SU-DHL-6 (cell line): Measurements from ENCODE around the gene ATP6V0A1.
"Not testable (repeated sequence)": the region's sequence is repeated elsewhere in the genome, so short reads cannot be mapped to it uniquely, and the experiment has no call there.

Experiments used
- H2AFZ ChIP-seq: fragments of 200-600 bp; sonication (generic); 2 replicates; pipeline ENCODE4 v1.6.1; 2014; ENCODE audit warnings: low read depth, mild to moderate bottlenecking, moderate library complexity, mixed read lengths, antibody characterized with exemption, low read length; ENCODE audit not compliant: severe bottlenecking
- H3F3A ChIP-seq: fragments of 200-600 bp; shearing (Covaris generic); 2 replicates; pipeline ENCODE4 v1.6.0; 2016; ENCODE audit warnings: antibody characterized with exemption, mild to moderate bottlenecking; ENCODE audit not compliant: insufficient read depth
- H3K27ac ChIP-seq: fragments of 200-600 bp; sonication (generic); 2 replicates; pipeline ENCODE4 v1.5.1; 2016; ENCODE audit warnings: low read depth, mild to moderate bottlenecking, low read length, moderate library complexity, mixed read lengths
- H3K27me3 ChIP-seq: fragments of 200-600 bp; sonication (generic), shearing (Covaris generic); 2 replicates; pipeline ENCODE4 v1.6.0; 2014; ENCODE audit warnings: mild to moderate bottlenecking, low read length
- H3K36me3 ChIP-seq: fragments of 200-600 bp; sonication (generic); 2 replicates; pipeline ENCODE4 v1.6.1; 2014; ENCODE audit warnings: mild to moderate bottlenecking, low read length, mixed read lengths
- H3K4me2 ChIP-seq: fragments of 300-600, 200-600 bp; shearing (Covaris generic), sonication (generic); 2 replicates; pipeline ENCODE4 v1.6.0; 2014; ENCODE audit warnings: low read length, low read depth, mild to moderate bottlenecking; ENCODE audit not compliant: poor library complexity, severe bottlenecking
- H3K4me3 ChIP-seq: fragments of 200-600 bp; sonication (generic); 2 replicates; pipeline ENCODE4 v1.5.1; 2014; ENCODE audit warnings: antibody characterized with exemption, low read length, mild to moderate bottlenecking, mixed read lengths; ENCODE audit not compliant: insufficient read depth, poor library complexity, severe bottlenecking
- H3K79me2 ChIP-seq: fragments of 200-600 bp; sonication (generic); 2 replicates; pipeline ENCODE4 v1.6.1; 2014; ENCODE audit warnings: mild to moderate bottlenecking, low read length, moderate library complexity; ENCODE audit not compliant: insufficient read depth
- H3K9ac ChIP-seq: fragments of 200-600 bp; sonication (generic); 2 replicates; pipeline ENCODE4 v1.7.0; 2014; ENCODE audit warnings: mild to moderate bottlenecking, low read length
- H3K9me2 ChIP-seq: fragments of 200-600 bp; sonication (generic); replicated peaks from 2 replicates; pipeline ENCODE4 v1.6.1; 2014; ENCODE audit warnings: low read length; ENCODE audit not compliant: insufficient read depth
- H3K9me3 ChIP-seq: fragments of 200-600 bp; sonication (generic); 2 replicates; pipeline ENCODE4 v1.6.1; 2014; ENCODE audit warnings: low read length, mixed read lengths; ENCODE audit not compliant: insufficient read depth
- H4K20me1 ChIP-seq: fragments of 200-600 bp; sonication (generic); 2 replicates; pipeline ENCODE4 v1.6.1; 2014; ENCODE audit warnings: low read depth, mild to moderate bottlenecking, antibody characterized with exemption, low read length, moderate library complexity, mixed read lengths
- EZH2phosphoT487 ChIP-seq: fragments of 200-600 bp; sonication (generic), shearing (Covaris generic); conservative IDR thresholded peaks from 2 replicates; pipeline ENCODE4 v1.6.1; 2018; ENCODE audit warnings: mild to moderate bottlenecking, antibody characterized with exemption, low read length, moderate library complexity, mixed read lengths
- TF ChIP-seq, protein P1 (sequence below): fragments of 200-600 bp; sonication (generic); IDR thresholded peaks from one replicate; pipeline ENCODE4 v1.5.1; 2017; ENCODE audit warnings: antibody characterized with exemption, mild to moderate bottlenecking, low read length, moderate library complexity; ENCODE audit not compliant: insufficient read depth, poor library complexity, severe bottlenecking

The ATP6V0A1 gene

GRCh38 chr17:42441371-42442195, 17.1 kb upstream of the ATP6V0A1 start:
- TF ChIP-seq, protein P1, sequence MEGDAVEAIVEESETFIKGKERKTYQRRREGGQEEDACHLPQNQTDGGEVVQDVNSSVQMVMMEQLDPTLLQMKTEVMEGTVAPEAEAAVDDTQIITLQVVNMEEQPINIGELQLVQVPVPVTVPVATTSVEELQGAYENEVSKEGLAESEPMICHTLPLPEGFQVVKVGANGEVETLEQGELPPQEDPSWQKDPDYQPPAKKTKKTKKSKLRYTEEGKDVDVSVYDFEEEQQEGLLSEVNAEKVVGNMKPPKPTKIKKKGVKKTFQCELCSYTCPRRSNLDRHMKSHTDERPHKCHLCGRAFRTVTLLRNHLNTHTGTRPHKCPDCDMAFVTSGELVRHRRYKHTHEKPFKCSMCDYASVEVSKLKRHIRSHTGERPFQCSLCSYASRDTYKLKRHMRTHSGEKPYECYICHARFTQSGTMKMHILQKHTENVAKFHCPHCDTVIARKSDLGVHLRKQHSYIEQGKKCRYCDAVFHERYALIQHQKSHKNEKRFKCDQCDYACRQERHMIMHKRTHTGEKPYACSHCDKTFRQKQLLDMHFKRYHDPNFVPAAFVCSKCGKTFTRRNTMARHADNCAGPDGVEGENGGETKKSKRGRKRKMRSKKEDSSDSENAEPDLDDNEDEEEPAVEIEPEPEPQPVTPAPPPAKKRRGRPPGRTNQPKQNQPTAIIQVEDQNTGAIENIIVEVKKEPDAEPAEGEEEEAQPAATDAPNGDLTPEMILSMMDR: no peak
- TF ChIP-seq EZH2phosphoT487: no peak
- Histone ChIP-seq H3K27ac (no peak overlapping the region), H3F3A (0 out of 2 replicates have a peak, but pooled peaks cover 3% of the 10 kb centered on the region), H2AFZ (no peak overlapping the region), H3K4me2 (no peak overlapping the region), H3K27me3 (no peaks in the 10 kb centered on the region), H3K9me3 (no peaks in the 10 kb centered on the region), H3K4me3 (no peak overlapping the region), H4K20me1 (no peaks in the 10 kb centered on the region), H3K9me2 (no peaks in the 10 kb centered on the region), H3K79me2 (no peaks in the 10 kb centered on the region), H3K9ac (no peak overlapping the region), H3K36me3 (no peaks in the 10 kb centered on the region)

- no peak overlapping the region for H3K27ac ChIP-seq
- H4K20me1 ChIP-seq: no peaks in the 10 kb centered on the region
- no peaks in the 10 kb centered on the region for H3K9me3 ChIP-seq
- no peaks in the 10 kb centered on the region for H3K9me2 ChIP-seq
- no peak overlapping the region for H2AFZ ChIP-seq
- H3K27me3 ChIP-seq: no peaks in the 10 kb centered on the region
- H3F3A ChIP-seq: 0 out of 2 replicates have a peak, but pooled peaks cover 3% of the 10 kb centered on the region
- no peaks in the 10 kb centered on the region for H3K79me2 ChIP-seq
- H3K36me3 ChIP-seq: no peaks in the 10 kb centered on the region
- H3K4me3 ChIP-seq: no peak overlapping the region
- no peak overlapping the region for H3K4me2 ChIP-seq
- no peak overlapping the region for H3K9ac ChIP-seq
- no peak for TF ChIP-seq EZH2phosphoT487
- TF ChIP-seq, protein P1: no peak
Observed at GRCh38 chr17:42442196-42442565, 16.5 kb upstream of the ATP6V0A1 start.

DNA sequence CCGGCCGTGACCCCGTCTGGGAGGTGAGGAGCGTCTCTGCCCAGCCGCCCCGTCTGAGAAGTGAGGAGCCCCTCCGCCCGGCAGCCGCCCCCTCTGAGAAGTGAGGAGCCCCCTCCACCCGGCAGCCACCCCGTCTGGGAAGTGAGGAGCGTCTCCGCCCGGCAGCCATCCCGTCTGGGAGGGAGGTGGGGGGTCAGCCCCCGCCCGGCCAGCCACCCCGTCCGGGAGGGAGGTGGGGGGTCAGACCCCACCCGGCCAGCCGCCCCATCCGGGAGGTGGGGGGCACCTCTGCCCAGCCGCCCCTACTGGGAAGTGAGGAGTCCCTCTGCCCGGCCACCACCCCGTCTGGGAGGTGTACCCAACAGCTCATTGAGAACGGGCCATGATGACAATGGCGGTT, 9.5 kb upstream of the ATP6V0A1 start:
- H4K20me1 ChIP-seq, H3K27me3 ChIP-seq, H3K9me3 ChIP-seq, H3K4me2 ChIP-seq, H3K9me2 ChIP-seq, H3K36me3 ChIP-seq, H3K9ac ChIP-seq, H3K79me2 ChIP-seq, H2AFZ ChIP-seq, H3F3A ChIP-seq, H3K4me3 ChIP-seq, H3K27ac ChIP-seq: not testable (repeated sequence)

- H3F3A ChIP-seq, H3K79me2 ChIP-seq, H2AFZ ChIP-seq, H3K27ac ChIP-seq, H3K36me3 ChIP-seq, H3K4me3 ChIP-seq, H4K20me1 ChIP-seq, H3K4me2 ChIP-seq, H3K9ac ChIP-seq, H3K27me3 ChIP-seq, H3K9me3 ChIP-seq, H3K9me2 ChIP-seq: not testable (repeated sequence)
Observed at GRCh38 chr17:42449838-42450237, 8.8 kb upstream of the ATP6V0A1 start.

- H3K9ac ChIP-seq, H3K27me3 ChIP-seq, H3K27ac ChIP-seq, H3F3A ChIP-seq, H3K4me3 ChIP-seq, H3K9me2 ChIP-seq, H3K9me3 ChIP-seq, H3K36me3 ChIP-seq, H2AFZ ChIP-seq, H3K4me2 ChIP-seq, H3K79me2 ChIP-seq, H4K20me1 ChIP-seq: not testable (repeated sequence)
Observed at GRCh38 chr17:42451270-42451669, 7.4 kb upstream of the ATP6V0A1 start.
